IMR-90 (cell line): ENCODE measurements around the gene PIP5K1B. TPM values are rescaled to one million over a fixed set of nuclear protein-coding genes. Genes with fewer than 3 reads are reported as not detected.

ENCODE experiments used
- ATAC-seq: fragments of 200-7000 bp; cut with Tn5 transposase; 2 replicates; pipeline ENCODE4 v1.9.1; 2020; ENCODE audit warnings: low read depth, mild to moderate bottlenecking, moderate library complexity
- BruUV-seq: library from RNA; stranded (reverse); fragments of 400-500 nt; replicated peaks from 2 replicates; lab custom pipeline; 2021; lab: Mats Ljungman, UMichigan
- CTCF ChIA-PET: fragments of 300-600 bp; formaldehyde crosslinking; extraction: SDS; loops from one replicate; lab custom pipeline; 2021; ENCODE audit warnings: antibody characterized with exemption; lab: Yijun Ruan, JAX
- POLR2A ChIA-PET: fragments of 300-600 bp; sonication (Branson Sonifier 250); formaldehyde crosslinking; loops from one replicate; lab custom pipeline; 2022; ENCODE audit warnings: antibody characterized with exemption; ENCODE audit not compliant: unreplicated experiment; lab: Charles Lee
- DNase-seq: peaks from one replicate; pipeline ENCODE4 v3.0.0; 2013
- H2AFZ ChIP-seq: replicated peaks from 2 replicates; pipeline ENCODE3; 2013; ENCODE audit warnings: low read length, mild to moderate bottlenecking; ENCODE audit not compliant: poor library complexity
- H2AK5ac ChIP-seq: 2 replicates; pipeline ENCODE4 v1.6.1; 2013; ENCODE audit warnings: low read depth, low read length, inconsistent platforms
- H2AK9ac ChIP-seq: replicated peaks from 2 replicates; pipeline ENCODE3; 2013; ENCODE audit warnings: mild to moderate bottlenecking, low read depth, low read length, moderate library complexity; ENCODE audit not compliant: poor library complexity
- H2BK120ac ChIP-seq: 2 replicates; pipeline ENCODE4 v1.6.1; 2013; ENCODE audit warnings: low read depth, low read length, inconsistent platforms
- H2BK15ac ChIP-seq: 3 replicates; pipeline ENCODE4 v1.6.1; 2013; ENCODE audit warnings: low read depth, low read length, inconsistent platforms
- H2BK20ac ChIP-seq: 2 replicates; pipeline ENCODE4 v1.6.1; 2013; ENCODE audit warnings: low read depth, mild to moderate bottlenecking, inconsistent platforms, low read length, moderate library complexity
- H2BK5ac ChIP-seq: 2 replicates; pipeline ENCODE4 v1.6.1; 2013; ENCODE audit warnings: mild to moderate bottlenecking, low read depth, low read length, inconsistent platforms; ENCODE audit not compliant: poor library complexity, severe bottlenecking
- H3K14ac ChIP-seq: replicated peaks from 2 replicates; pipeline ENCODE4 v1.6.1; 2013; ENCODE audit warnings: low read depth, low read length, inconsistent platforms
- H3K18ac ChIP-seq: 2 replicates; pipeline ENCODE4 v1.6.1; 2013; ENCODE audit warnings: low read depth, low read length, control low read depth
- H3K23ac ChIP-seq: 2 replicates; pipeline ENCODE4 v1.6.1; 2013; ENCODE audit warnings: low read depth, low read length, inconsistent platforms
- H3K27ac ChIP-seq: 2 replicates; pipeline ENCODE4 v1.5.1; 2013; ENCODE audit warnings: mild to moderate bottlenecking, control low read depth, low read length; ENCODE audit not compliant: insufficient read depth
- H3K27me3 ChIP-seq: 2 replicates; pipeline ENCODE4 v1.6.1; 2013; ENCODE audit warnings: low read length; ENCODE audit not compliant: control insufficient read depth, insufficient read depth
- H3K36me3 ChIP-seq: 2 replicates; pipeline ENCODE4 v1.6.1; 2013; ENCODE audit warnings: low read length, mixed read lengths; ENCODE audit not compliant: control insufficient read depth, insufficient read depth
- H3K4ac ChIP-seq: 2 replicates; pipeline ENCODE4 v1.6.1; 2013; ENCODE audit warnings: low read depth, low read length, inconsistent platforms
- H3K4me1 ChIP-seq: 2 replicates; pipeline ENCODE4 v1.6.1; 2013; ENCODE audit warnings: low read length, mixed read lengths; ENCODE audit not compliant: control insufficient read depth, insufficient read depth
- H3K4me2 ChIP-seq: 2 replicates; pipeline ENCODE4 v1.6.1; 2013; ENCODE audit warnings: low read depth, mild to moderate bottlenecking, control low read depth, low read length, moderate library complexity
- H3K4me3 ChIP-seq: 2 replicates; pipeline ENCODE4 v1.5.1; 2013; ENCODE audit warnings: low read depth, mild to moderate bottlenecking, control low read depth, low read length, moderate library complexity; ENCODE audit not compliant: insufficient read depth
- H3K56ac ChIP-seq: 2 replicates; pipeline ENCODE4 v1.6.1; 2013; ENCODE audit warnings: low read length, inconsistent platforms; ENCODE audit not compliant: insufficient read depth; ENCODE audit errors: extremely low read depth
- H3K79me1 ChIP-seq, 2 experiments: 2 replicates each; pipeline ENCODE4 v1.6.1; 2013; ENCODE audit warnings: low read length in 2 of 2, inconsistent platforms in 1 of 2, low read depth in 1 of 2
- H3K9ac ChIP-seq: 2 replicates; pipeline ENCODE4 v1.6.1; 2013; ENCODE audit warnings: low read depth, low read length, control low read depth
- H3K9me1 ChIP-seq: 2 replicates; pipeline ENCODE4 v1.6.1; 2013; ENCODE audit warnings: low read length, inconsistent platforms; ENCODE audit not compliant: insufficient read depth
- H3K9me3 ChIP-seq: 2 replicates; pipeline ENCODE4 v1.6.1; 2013; ENCODE audit warnings: low read length; ENCODE audit not compliant: control insufficient read depth, insufficient read depth
- H4K20me1 ChIP-seq: 2 replicates; pipeline ENCODE4 v1.6.1; 2013; ENCODE audit warnings: low read length, inconsistent platforms; ENCODE audit not compliant: insufficient read depth
- H4K5ac ChIP-seq: 2 replicates; pipeline ENCODE4 v1.6.1; 2013; ENCODE audit warnings: mild to moderate bottlenecking, low read depth, low read length, control low read depth
- H4K8ac ChIP-seq, 2 experiments: 2 replicates each; pipeline ENCODE4 v1.6.1; 2013; ENCODE audit warnings: low read depth in 2 of 2, low read length in 2 of 2, control low read depth in 1 of 2, inconsistent platforms in 1 of 2
- H4K91ac ChIP-seq: 2 replicates; pipeline ENCODE4 v1.6.1; 2013; ENCODE audit warnings: low read depth, low read length, inconsistent platforms; ENCODE audit not compliant: insufficient read depth
- NFE2L2 ChIP-seq: fragments of 150-350 bp; IDR thresholded peaks from 2 replicates; pipeline ENCODE4 v1.6.1; 2016; ENCODE audit warnings: low read depth, mild to moderate bottlenecking, low read length
- POLR2A ChIP-seq: IDR thresholded peaks from 2 replicates; pipeline ENCODE4 v1.6.1; 2012; ENCODE audit warnings: mild to moderate bottlenecking, low read depth, low read length
- dilution Hi-C: fragments of 300-500 bp; cut with HindIII; formaldehyde crosslinking; loops from one replicate; pipeline ENCODE4 v1.14.3; 2018; ENCODE audit warnings: low sequenced_read_pairs; ENCODE audit not compliant: unreplicated experiment
- in situ Hi-C: fragments of 300-500 bp; cut with MboI; formaldehyde crosslinking; loops from 3 replicates; pipeline ENCODE4 v1.14.3; 2019; ENCODE audit warnings: low sequenced_read_pairs, inconsistent platforms, mixed read lengths
- intact Hi-C: fragments of 100-400 bp; cut with micrococcal nuclease; formaldehyde crosslinking; loops from 2 replicates; pipeline ENCODE4 v1.10.0; 2022
- polyA plus RNA-seq, 3 experiments: library from polyadenylated mRNA; depleted of rRNA; stranded (reverse); fragments of >200 nt; gene quantifications; 2 replicates each; pipeline ENCODE4 v1.2.3, GENCODE V29; 2012; ENCODE audit warnings: low replicate concordance in 1 of 3
- total RNA-seq: library from RNA; depleted of rRNA; stranded (reverse); fragments of >200 nt; gene quantifications from 2 replicates; pipeline ENCODE4 v1.2.3, GENCODE V29; 2012

Gene PIP5K1B
- total and polyA plus RNA-seq, 2 of the 4 experiments (the other 2 are of a cell fraction), result not detected

- H4K91ac ChIP-seq, result no peak overlapping the region
- no TSS peak for BruUV-seq
- H3K79me1 ChIP-seq, result no peaks in the 10 kb centered on the region
- H3K23ac ChIP-seq, result no peak overlapping the region
- H2BK5ac ChIP-seq, result no peak overlapping the region
- H4K20me1 ChIP-seq, result no peaks in the 10 kb centered on the region
- no peak overlapping the region for H3K4ac ChIP-seq
- no peak overlapping the region for H3K27ac ChIP-seq
- no peak overlapping the region for H2BK15ac ChIP-seq
- in situ Hi-C loops, result no loop called here
- dilution Hi-C loops, result no loop called here
- H4K8ac ChIP-seq, result no peak overlapping the region
- no peak overlapping the region for H2AFZ ChIP-seq
- no peak overlapping the region for H2BK120ac ChIP-seq
- TF ChIP-seq POLR2A (no peak), NFE2L2 (peak; percentile 58)
- POLR2A ChIA-PET, result no interaction called here
- DNase-seq (no peak), ATAC-seq (no peak)
- H3K9me3 ChIP-seq, result no peaks in the 10 kb centered on the region
- H3K36me3 ChIP-seq, result no peaks in the 10 kb centered on the region
- H3K4me3 ChIP-seq, result no peak overlapping the region
- intact Hi-C loops, result no loop called here
- no peak overlapping the region for H3K9ac ChIP-seq
- no peaks in the 10 kb centered on the region for H3K27me3 ChIP-seq
- CTCF ChIA-PET, result interaction anchor here (1.1 kb wide), 1 partner anchor 8 kb away, joined by 3 read pairs; no protein-coding TSS in a partner anchor
- H3K18ac ChIP-seq, result no peak overlapping the region
- no peak overlapping the region for H2BK20ac ChIP-seq
- no peak overlapping the region for H2AK9ac ChIP-seq
- H4K5ac ChIP-seq, result no peak overlapping the region
- H3K9me1 ChIP-seq, result no peaks in the 10 kb centered on the region
- no peak overlapping the region for H3K56ac ChIP-seq
- no peak overlapping the region for H2AK5ac ChIP-seq
- no peak overlapping the region for H3K14ac ChIP-seq
- H3K4me2 ChIP-seq, result no peak overlapping the region
- no peaks in the 10 kb centered on the region for H3K4me1 ChIP-seq
These were observed 173.4 kb downstream of the PIP5K1B start for GRCh38 chr9:68878450-68878849.
